CD4-positive, CD25-positive, alpha-beta regulatory T cell (primary cell): ENCODE data around the gene KRTAP5-3. TPM values are rescaled to one million over a fixed set of nuclear protein-coding genes. Genes with fewer than 3 reads are reported as not detected.

ENCODE experiments used
- ATAC-seq, 2 donors: fragments of 150-1000 bp; cut with Tn5 transposase; one replicate each; pipeline ENCODE4 v1.10.0; 2021; ENCODE audit warnings: low read depth in 2 of 2, moderate number of reproducible peaks in 2 of 2, moderate library complexity in 1 of 2
- DNase-seq, 3 donors: peaks; one replicate each; pipeline versions ENCODE4 v3.0.0 to v3.0.0-alpha.2; 2012 to 2022; ENCODE audit warnings: mixed read lengths in 1 of 3
- H3K27ac ChIP-seq: one replicate; pipeline ENCODE4 v1.7.0; 2013; ENCODE audit warnings: mild to moderate bottlenecking, low read length; ENCODE audit not compliant: insufficient read depth, poor library complexity, severe bottlenecking
- H3K27me3 ChIP-seq: one replicate; pipeline ENCODE4 v1.7.0; 2013; ENCODE audit warnings: low read length; ENCODE audit not compliant: control insufficient read depth, insufficient read depth
- H3K36me3 ChIP-seq: one replicate; pipeline ENCODE4 v1.7.0; 2013; ENCODE audit warnings: mild to moderate bottlenecking, low read length, moderate library complexity; ENCODE audit not compliant: control insufficient read depth, insufficient read depth
- H3K4me1 ChIP-seq: 2 replicates; pipeline ENCODE4 v1.7.0; 2013; ENCODE audit warnings: mild to moderate bottlenecking, low read length; ENCODE audit not compliant: insufficient read depth, control insufficient read depth, poor library complexity, severe bottlenecking
- H3K4me3 ChIP-seq: one replicate; pipeline ENCODE4 v1.7.0; 2013; ENCODE audit warnings: low read depth, mild to moderate bottlenecking, low read length, moderate library complexity
- H3K9me3 ChIP-seq, 2 experiments: 1 replicate in 1 of 2; 2 replicates in 1 of 2; pipeline ENCODE4 v1.7.0; 2013; ENCODE audit warnings: low read length in 2 of 2, mild to moderate bottlenecking in 1 of 2, moderate library complexity in 1 of 2; ENCODE audit not compliant: control insufficient read depth in 2 of 2
- H3K27ac Mint-ChIP-seq, 3 donors: one replicate each; pipeline ENCODE4 v1.8.0; 2020 to 2022; ENCODE audit warnings: mild to moderate bottlenecking in 3 of 3, mixed read lengths in 3 of 3, moderate library complexity in 2 of 3
- H3K27me3 Mint-ChIP-seq: one replicate; pipeline ENCODE4 v1.8.0; 2022; ENCODE audit warnings: mild to moderate bottlenecking, mixed read lengths
- H3K36me3 Mint-ChIP-seq: one replicate; pipeline ENCODE4 v1.8.0; 2020; ENCODE audit warnings: mixed read lengths
- H3K4me1 Mint-ChIP-seq, 4 donors: one replicate each; pipeline ENCODE4 v1.8.0; 2020 to 2022; ENCODE audit warnings: mixed read lengths in 4 of 4, mild to moderate bottlenecking in 1 of 4
- H3K4me3 Mint-ChIP-seq, 4 donors: one replicate each; pipeline ENCODE4 v1.8.0; 2020 to 2022; ENCODE audit warnings: mild to moderate bottlenecking in 4 of 4, mixed read lengths in 4 of 4, moderate library complexity in 3 of 4
- H3K9me3 Mint-ChIP-seq, 7 donors: one replicate each; pipeline ENCODE4 v1.8.0; 2020 to 2022; ENCODE audit warnings: mixed read lengths in 7 of 7, mild to moderate bottlenecking in 3 of 7, moderate library complexity in 2 of 7
- polyA plus RNA-seq, 4 donors: library from polyadenylated mRNA; unstranded; fragments of 300-500 nt; fragmentation: Illumina TruSeq; gene quantifications; one replicate each; pipeline ENCODE4 v1.2.3, GENCODE V29; 2021
- total RNA-seq: library from RNA; stranded (reverse); gene quantifications from one replicate; pipeline ENCODE4 v1.2.3, GENCODE V29; 2022

KRTAP5-3 gene, protein sequence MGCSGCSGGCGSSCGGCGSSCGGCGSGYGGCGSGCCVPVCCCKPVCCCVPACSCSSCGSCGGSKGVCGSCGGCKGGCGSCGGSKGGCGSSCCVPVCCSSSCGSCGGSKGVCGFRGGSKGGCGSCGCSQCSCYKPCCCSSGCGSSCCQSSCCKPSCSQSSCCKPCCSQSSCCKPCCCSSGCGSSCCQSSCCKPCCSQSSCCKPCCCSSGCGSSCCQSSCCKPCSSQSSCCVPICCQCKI
- not detected for total RNA-seq
- not detected for polyA plus RNA-seq

DNA sequence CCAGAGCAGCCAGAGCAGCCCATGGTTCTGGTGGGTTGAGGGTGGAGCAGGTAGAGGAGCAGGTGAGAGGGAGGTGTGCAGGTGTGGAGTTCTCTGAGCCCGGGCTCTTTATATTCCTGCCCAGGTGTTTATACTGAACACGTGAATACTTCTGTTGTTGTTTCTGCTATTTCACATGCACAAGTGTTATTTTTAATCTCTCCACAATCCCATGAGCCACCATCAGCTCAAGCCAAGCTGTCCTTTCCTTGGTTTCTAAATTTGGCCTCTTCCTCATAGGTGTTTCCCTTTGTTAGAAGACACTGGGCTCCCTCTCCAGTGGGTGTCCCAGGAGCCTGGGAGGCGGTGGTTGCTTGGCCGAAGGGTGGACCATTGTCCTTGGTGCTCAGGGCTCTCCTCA, at the start of gene KRTAP5-3:
KRTAP5-3 (minus strand) TSS at position 101 of the 400 bp plus-strand sequence; CDS start at position 23, 78 bp downstream.
- Histone ChIP-seq H3K27me3 (no peaks in the 10 kb centered on the region), H3K27ac (no peak within 1 kb of the TSS), H3K36me3 (no peaks in the 10 kb centered on the region), H3K4me1 (no peaks in the 10 kb centered on the region), H3K9me3 (no peaks in the 10 kb centered on the region), H3K4me3 (no peak within 1 kb of the TSS)
- H3K9me3 Mint-ChIP-seq: peaks cover 0 to 2% (median 0%) of the 10 kb centered on the region in 7 donors
- no peak for ATAC-seq
- H3K4me1 Mint-ChIP-seq: peaks cover 0 to 8% (median 0%) of the 10 kb centered on the region in 4 donors
- H3K36me3 Mint-ChIP-seq: no peaks in the 10 kb centered on the region
- no peak within 1 kb of the TSS for H3K27ac Mint-ChIP-seq
- no peak within 1 kb of the TSS for H3K4me3 Mint-ChIP-seq
- H3K27me3 Mint-ChIP-seq: peaks cover 18% of the 10 kb centered on the region
- no peak for DNase-seq

DNA sequence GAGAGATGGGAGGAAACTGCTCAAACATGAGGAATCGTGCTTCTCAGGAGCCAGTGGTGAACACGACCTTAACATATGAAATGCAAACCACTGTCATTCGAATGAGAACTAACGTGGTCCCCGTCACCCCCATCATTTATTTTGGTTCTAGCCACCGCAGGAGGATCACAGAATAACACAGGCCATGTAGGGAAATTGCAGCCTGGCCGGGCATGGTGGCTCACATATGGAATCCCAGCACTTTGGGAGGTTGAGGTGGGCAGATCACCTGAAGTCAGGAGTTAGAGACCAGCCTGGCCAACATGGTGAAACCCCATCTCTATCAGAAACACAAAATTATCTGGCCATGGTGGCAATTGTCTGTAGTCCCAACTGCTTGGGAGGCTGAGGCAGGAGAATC, 48.4 kb upstream of the KRTAP5-3 start:
- H3K27me3 Mint-ChIP-seq: peaks cover 40% of the 10 kb centered on the region
- H3K4me1 Mint-ChIP-seq: peaks cover 0 to 10% (median 3%) of the 10 kb centered on the region in 4 donors
- no peak overlapping the region for H3K27ac Mint-ChIP-seq
- no peaks in the 10 kb centered on the region for H3K36me3 Mint-ChIP-seq
- H3K4me3 Mint-ChIP-seq: no peak overlapping the region
- Histone ChIP-seq H3K4me3 (no peak overlapping the region), H3K27me3 (no peaks in the 10 kb centered on the region), H3K36me3 (no peaks in the 10 kb centered on the region), H3K4me1 (peaks cover 3% of the 10 kb centered on the region), H3K9me3 (no peaks in the 10 kb centered on the region), H3K27ac (no peak overlapping the region)
- no peak for DNase-seq
- no peak for ATAC-seq
- no peaks in the 10 kb centered on the region for H3K9me3 Mint-ChIP-seq

DNA sequence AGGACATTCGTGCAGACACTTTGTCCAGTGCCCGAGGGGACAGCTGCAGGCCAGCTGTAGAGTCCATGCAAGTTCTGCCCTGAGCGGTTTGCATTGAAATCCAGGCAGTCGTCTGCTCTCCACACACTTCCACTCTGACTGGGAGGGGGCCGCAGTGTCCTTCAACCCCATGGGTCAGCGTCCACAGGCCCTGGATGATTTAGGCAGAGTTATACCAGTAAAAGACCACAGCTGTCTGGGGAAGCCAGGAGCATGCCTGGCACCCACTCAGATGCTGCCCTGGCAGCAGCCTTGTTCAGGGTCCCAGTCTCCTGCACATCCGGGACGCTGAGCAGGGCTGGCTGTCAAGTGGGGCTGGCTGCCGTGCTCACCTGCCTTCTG, 47.8 kb upstream of the KRTAP5-3 start:
- Histone ChIP-seq H3K36me3 (no peaks in the 10 kb centered on the region), H3K9me3 (no peaks in the 10 kb centered on the region), H3K27ac (no peak overlapping the region), H3K27me3 (no peaks in the 10 kb centered on the region), H3K4me3 (no peak overlapping the region), H3K4me1 (peaks cover 3% of the 10 kb centered on the region)
- DNase-seq: no peak
- Mint-ChIP-seq H3K4me1 (peaks cover 0 to 10% (median 3%) of the 10 kb centered on the region in 4 donors), H3K27ac (no peak overlapping the region), H3K27me3 (peaks cover 40% of the 10 kb centered on the region), H3K36me3 (no peaks in the 10 kb centered on the region), H3K4me3 (no peak overlapping the region), H3K9me3 (no peaks in the 10 kb centered on the region)
- ATAC-seq: no peak

DNA sequence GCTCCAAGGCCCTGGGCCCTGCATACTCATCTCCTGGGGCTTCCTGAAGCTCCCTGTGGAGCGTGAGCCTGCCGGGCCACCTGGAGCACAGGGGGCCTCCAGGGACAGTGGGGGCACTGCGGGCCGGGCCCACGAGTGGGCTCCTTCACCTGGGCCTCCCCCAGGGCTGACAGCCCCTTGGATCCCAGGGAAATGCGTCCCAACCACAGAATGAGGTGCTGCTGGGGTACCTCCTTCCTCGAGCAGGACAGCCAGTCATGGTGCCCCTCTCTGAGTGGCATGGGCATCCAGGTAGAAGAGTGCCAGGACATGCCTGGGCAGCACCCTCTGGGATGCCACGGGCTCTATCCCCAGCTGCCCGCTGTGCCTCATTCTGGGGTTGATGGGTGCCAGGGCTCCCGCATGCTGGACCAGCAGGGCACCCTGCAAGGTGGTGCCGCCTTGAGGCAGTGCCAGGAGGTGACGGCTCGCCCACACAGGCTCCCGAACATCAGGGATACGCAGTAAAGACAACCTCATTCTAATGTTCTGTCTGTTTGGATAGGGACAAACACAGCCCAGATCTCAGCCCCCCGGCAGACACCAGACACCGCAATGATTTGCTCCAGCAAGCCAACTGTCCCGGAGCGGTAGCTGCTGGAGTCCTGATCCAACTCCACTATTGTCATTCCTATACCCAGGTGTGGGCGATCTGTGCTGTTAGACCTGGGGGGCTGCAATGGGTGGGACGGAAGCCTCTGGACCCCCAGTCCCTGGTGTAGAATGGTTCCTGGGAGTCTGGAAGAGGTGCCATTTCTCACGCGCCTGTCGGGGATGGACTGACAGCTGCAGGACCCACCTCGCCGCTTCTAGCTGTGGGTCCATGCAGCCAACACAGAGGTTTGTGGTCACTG, 47.2 kb upstream of the KRTAP5-3 start:
- Histone ChIP-seq H3K27me3 (no peaks in the 10 kb centered on the region), H3K4me3 (no peak overlapping the region), H3K27ac (no peak overlapping the region), H3K4me1 (peaks cover 3% of the 10 kb centered on the region), H3K36me3 (no peaks in the 10 kb centered on the region), H3K9me3 (no peaks in the 10 kb centered on the region)
- Mint-ChIP-seq H3K36me3 (no peaks in the 10 kb centered on the region), H3K9me3 (no peaks in the 10 kb centered on the region), H3K4me3 (no peak overlapping the region), H3K27me3 (peaks cover 39% of the 10 kb centered on the region), H3K27ac (no peak overlapping the region), H3K4me1 (peaks cover 0 to 10% (median 3%) of the 10 kb centered on the region in 4 donors)
- ATAC-seq (no peak), DNase-seq (no peak)

DNA sequence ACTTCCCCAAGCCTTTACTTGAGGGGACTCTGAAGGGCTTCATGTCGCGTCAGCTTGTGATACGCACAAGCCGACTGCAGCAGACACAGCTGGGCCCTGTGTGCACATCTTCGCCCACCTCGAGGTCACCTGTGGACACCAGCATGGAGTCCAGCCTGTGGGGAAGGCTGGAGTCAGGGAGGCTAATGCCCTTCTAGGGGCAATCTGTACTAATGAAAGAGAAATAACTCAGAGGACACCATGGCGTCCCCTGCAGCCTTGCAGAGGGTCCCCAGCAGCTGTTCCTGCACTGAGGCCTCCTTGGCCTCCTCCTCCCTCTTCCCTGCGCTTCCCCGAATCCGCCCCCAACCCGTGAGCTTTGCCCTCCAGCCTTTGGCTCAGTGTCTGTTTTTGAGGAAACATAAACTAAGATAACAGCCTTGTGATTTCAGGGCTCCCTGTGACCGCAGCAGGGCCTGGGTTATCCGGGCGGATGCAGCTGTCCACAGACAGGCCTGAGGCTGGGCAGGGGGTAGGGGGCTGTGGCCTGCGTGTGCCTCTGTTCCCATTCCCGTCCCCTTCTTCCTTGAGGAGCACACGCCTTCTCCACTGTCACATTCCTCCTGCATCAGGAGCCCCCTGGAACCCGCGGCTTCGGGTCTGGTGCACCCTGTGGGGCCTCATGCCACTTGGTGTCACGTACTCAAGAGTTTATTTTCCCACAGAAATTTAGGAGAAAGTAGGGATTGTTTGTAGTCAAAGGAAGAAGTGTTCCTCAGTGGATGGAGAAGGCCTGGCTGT, 46.3 kb upstream of the KRTAP5-3 start:
- Mint-ChIP-seq H3K4me3 (no peak overlapping the region), H3K27ac (peak overlapping the region in 1 of 3 donors; percentile 88), H3K9me3 (no peaks in the 10 kb centered on the region), H3K36me3 (no peaks in the 10 kb centered on the region), H3K4me1 (peaks cover 0 to 4% (median under 1%) of the 10 kb centered on the region in 4 donors), H3K27me3 (peaks cover 31% of the 10 kb centered on the region)
- Histone ChIP-seq H3K4me3 (no peak overlapping the region), H3K27ac (no peak overlapping the region), H3K9me3 (no peaks in the 10 kb centered on the region), H3K36me3 (no peaks in the 10 kb centered on the region), H3K27me3 (no peaks in the 10 kb centered on the region), H3K4me1 (peaks cover 3% of the 10 kb centered on the region)
- DNase-seq (no peak), ATAC-seq (no peak)

DNA sequence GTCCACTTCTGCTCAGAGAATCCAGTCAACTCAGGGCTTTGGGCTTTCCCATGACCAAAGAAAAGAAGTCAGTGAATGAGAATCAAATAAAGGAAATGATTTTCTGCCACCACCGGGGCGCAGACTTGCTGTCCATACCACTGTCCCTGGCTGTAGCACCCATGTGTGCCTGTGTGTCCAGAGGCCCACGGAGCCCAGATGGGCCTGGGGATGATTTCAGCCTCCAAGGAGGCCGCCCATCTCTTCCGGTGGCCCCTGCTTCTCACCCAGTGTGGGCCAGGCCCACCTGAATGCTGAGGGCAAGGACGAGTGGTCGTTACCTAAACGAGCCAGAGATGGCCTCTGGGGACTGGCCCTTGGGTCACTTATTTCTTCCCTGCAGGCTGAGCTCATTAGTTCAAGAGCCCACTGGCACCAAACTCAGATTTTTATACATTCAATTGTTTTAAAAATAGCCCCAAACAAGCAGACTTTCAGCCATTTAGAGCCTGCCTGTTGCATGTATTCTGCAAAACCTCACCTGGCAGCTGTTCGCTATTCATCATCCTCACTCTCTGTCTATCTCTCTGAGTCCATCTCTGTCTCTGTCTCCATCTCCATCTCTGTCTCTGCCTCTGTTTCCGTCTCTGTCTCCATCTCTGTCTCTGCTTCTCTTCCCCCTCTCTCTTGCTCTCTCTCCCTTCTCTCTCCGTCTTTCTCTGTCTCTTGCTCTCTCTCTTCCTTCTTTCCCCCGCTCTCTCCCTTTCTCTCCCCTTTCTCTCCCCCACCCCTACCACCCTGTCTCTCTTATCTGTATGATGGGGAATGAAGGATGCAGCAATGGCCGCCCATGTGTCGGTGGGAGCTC, 45.5 kb upstream of the KRTAP5-3 start:
- H3K4me1 ChIP-seq: peaks cover 3% of the 10 kb centered on the region
- no peaks in the 10 kb centered on the region for H3K9me3 ChIP-seq
- H3K27me3 Mint-ChIP-seq: peaks cover 23% of the 10 kb centered on the region
- no peak overlapping the region for H3K27ac ChIP-seq
- no peaks in the 10 kb centered on the region for H3K36me3 Mint-ChIP-seq
- H3K27ac Mint-ChIP-seq: no peak overlapping the region
- no peak overlapping the region for H3K4me3 Mint-ChIP-seq
- ATAC-seq (no peak), DNase-seq (no peak)
- no peaks in the 10 kb centered on the region for H3K4me1 Mint-ChIP-seq
- no peaks in the 10 kb centered on the region for H3K27me3 ChIP-seq
- no peak overlapping the region for H3K4me3 ChIP-seq
- no peaks in the 10 kb centered on the region for H3K9me3 Mint-ChIP-seq
- H3K36me3 ChIP-seq: no peaks in the 10 kb centered on the region
